ENCODE measurements around the gene TSPEAR.

GRCh38 chr21:44490816-44491215 lies 220.6 kb downstream of the TSPEAR start:
- TF ChIP-seq, protein P1, sequence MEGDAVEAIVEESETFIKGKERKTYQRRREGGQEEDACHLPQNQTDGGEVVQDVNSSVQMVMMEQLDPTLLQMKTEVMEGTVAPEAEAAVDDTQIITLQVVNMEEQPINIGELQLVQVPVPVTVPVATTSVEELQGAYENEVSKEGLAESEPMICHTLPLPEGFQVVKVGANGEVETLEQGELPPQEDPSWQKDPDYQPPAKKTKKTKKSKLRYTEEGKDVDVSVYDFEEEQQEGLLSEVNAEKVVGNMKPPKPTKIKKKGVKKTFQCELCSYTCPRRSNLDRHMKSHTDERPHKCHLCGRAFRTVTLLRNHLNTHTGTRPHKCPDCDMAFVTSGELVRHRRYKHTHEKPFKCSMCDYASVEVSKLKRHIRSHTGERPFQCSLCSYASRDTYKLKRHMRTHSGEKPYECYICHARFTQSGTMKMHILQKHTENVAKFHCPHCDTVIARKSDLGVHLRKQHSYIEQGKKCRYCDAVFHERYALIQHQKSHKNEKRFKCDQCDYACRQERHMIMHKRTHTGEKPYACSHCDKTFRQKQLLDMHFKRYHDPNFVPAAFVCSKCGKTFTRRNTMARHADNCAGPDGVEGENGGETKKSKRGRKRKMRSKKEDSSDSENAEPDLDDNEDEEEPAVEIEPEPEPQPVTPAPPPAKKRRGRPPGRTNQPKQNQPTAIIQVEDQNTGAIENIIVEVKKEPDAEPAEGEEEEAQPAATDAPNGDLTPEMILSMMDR (conservative IDR thresholded peaks at IDR 0.05; ENCODE audit: low read length) = no peak
- no peak for TF ChIP-seq EZH2phosphoT487 (IDR thresholded peaks at IDR 0.05; ENCODE audit: borderline replicate concordance, low read depth, low read length)

Measured in OCI-LY7 (cell line).